Activated CD4-positive, CD25-positive, alpha-beta regulatory T cell treated with anti-CD3 and anti-CD28 coated beads, Interleukin-2, amount 50 U/mL, for 72 hours (primary cell): ENCODE data around the gene CYP2F1.
A peak's percentile ranks its signal among the peaks of the same experiment; 100 is the strongest.
"Not testable (repeated sequence)": the region's sequence is repeated elsewhere in the genome, so short reads cannot be mapped to it uniquely, and the experiment has no call there.

Experiments used
- DNase-seq: peaks from one replicate; pipeline ENCODE4 v3.0.0; 2021

Gene CYP2F1

GRCh38 chr19:41127362-41127761 is 13.1 kb downstream of the CYP2F1 start:
- not testable (repeated sequence) for DNase-seq

GRCh38 chr19:41127801-41128300 is 13.6 kb downstream of the CYP2F1 start:
- DNase-seq: peak; percentile 75

GRCh38 chr19:41128692-41129091 is 14.5 kb downstream of the CYP2F1 start:
- DNase-seq: no peak

GRCh38 chr19:41131186-41131585 is 17.0 kb downstream of the CYP2F1 start:
- DNase-seq: no peak

- no peak for DNase-seq
Measured at GRCh38 chr19:41133260-41133659, 19.0 kb downstream of the CYP2F1 start.

- DNase-seq: no peak
Measured at GRCh38 chr19:41134616-41135015, 20.4 kb downstream of the CYP2F1 start.

GRCh38 chr19:41135390-41136384 is 21.5 kb downstream of the CYP2F1 start:
- DNase-seq: peak; percentile 61

GRCh38 chr19:41136636-41137455 is 22.6 kb downstream of the CYP2F1 start:
- no peak for DNase-seq

- peak; percentile 82 for DNase-seq
Measured at GRCh38 chr19:41144403-41144802, 30.2 kb downstream of the CYP2F1 start.

GRCh38 chr19:41149831-41150230 is 35.6 kb downstream of the CYP2F1 start:
- DNase-seq: no peak

- DNase-seq: not testable (repeated sequence)
Measured at GRCh38 chr19:41150986-41151385, 36.8 kb downstream of the CYP2F1 start.

GRCh38 chr19:41154060-41154459 is 39.8 kb downstream of the CYP2F1 start:
- no peak for DNase-seq

- DNase-seq: no peak
Measured at GRCh38 chr19:41156207-41156606, 42.0 kb downstream of the CYP2F1 start.

- no peak for DNase-seq
Measured at GRCh38 chr19:41159881-41160280, 45.6 kb downstream of the CYP2F1 start.

- DNase-seq: no peak
Measured at GRCh38 chr19:41161903-41162302, 47.7 kb downstream of the CYP2F1 start.

GRCh38 chr19:41166944-41167804 is 52.9 kb downstream of the CYP2F1 start:
- no peak for DNase-seq

GRCh38 chr19:41172297-41173164 is 58.3 kb downstream of the CYP2F1 start:
- DNase-seq: no peak

GRCh38 chr19:41174297-41174928 is 60.2 kb downstream of the CYP2F1 start:
- no peak for DNase-seq

- peak; percentile 35 for DNase-seq
Measured at GRCh38 chr19:41175801-41176777, 61.9 kb downstream of the CYP2F1 start.
